Erythroblast (primary cell): ENCODE results near the gene RALGAPA1.

ENCODE experiments used
- GATA1 ChIP-seq: IDR thresholded peaks from 2 replicates; pipeline ENCODE4 v1.6.1; 2011; ENCODE audit warnings: low read depth, mild to moderate bottlenecking, control low read depth, low read length, moderate library complexity
- POLR2A ChIP-seq: IDR thresholded peaks from 2 replicates; pipeline ENCODE4 v1.6.1; 2011; ENCODE audit warnings: mild to moderate bottlenecking, low read length

GRCh38 chr14:35688126-35688826 is 120.8 kb downstream of the RALGAPA1 start:
- no peak for TF ChIP-seq POLR2A
- no peak for TF ChIP-seq GATA1
